Motor neuron (in vitro differentiated cells): ENCODE measurements around the gene UBE2D2. TPM values are rescaled to one million over a fixed set of nuclear protein-coding genes. Genes with fewer than 3 reads are reported as not detected.
A peak's percentile ranks its signal among the peaks of the same experiment; 100 is the strongest.
"Not testable (repeated sequence)": the region's sequence is repeated elsewhere in the genome, so short reads cannot be mapped to it uniquely, and the experiment has no call there.

Experiments
- ATAC-seq, 8 experiments: fragments of 200-7000 bp; cut with Tn5 transposase; replicated peaks in 6 of 8; 2 replicates each; pipeline ENCODE4 v1.8.0; 2021; ENCODE audit warnings: mild to moderate bottlenecking in 8 of 8, moderate library complexity in 8 of 8
- H3K27ac ChIP-seq, 2 donors: fragments of 250-450 bp; sonication (Bioruptor Pico); 2 replicates each; pipeline ENCODE4 v1.9.0; 2021; ENCODE audit warnings: antibody characterized with exemption in 2 of 2, mild to moderate bottlenecking in 2 of 2, moderate library complexity in 1 of 2
- H3K4me1 ChIP-seq, 2 donors: fragments of 250-450 bp; sonication (Bioruptor Pico); replicated peaks in 1 of 2; 2 replicates each; pipeline ENCODE4 v1.6.1; 2021; ENCODE audit warnings: antibody characterized with exemption in 2 of 2, mild to moderate bottlenecking in 2 of 2, moderate library complexity in 1 of 2
- H3K4me3 ChIP-seq, 5 donors: fragments of 250-450 bp; sonication (Bioruptor Pico); 2 replicates each; pipeline ENCODE4 v1.9.0; 2021; ENCODE audit warnings: antibody characterized with exemption in 5 of 5, mild to moderate bottlenecking in 5 of 5, moderate library complexity in 4 of 5
- WGBS, 10 experiments: fragments of 450-650 bp; shearing (Covaris generic); methylation state at CpG; one replicate each; pipeline ENCODE4 v1.0.0; 2022; 5-methylcytosine and 5-hydroxymethylcytosine counted together
- in situ Hi-C, 9 experiments: fragments of 400-800 bp; cut with MboI; loops; one replicate each; pipeline ENCODE4 v1.15.0; 2021; ENCODE audit warnings: low sequenced_read_pairs in 9 of 9, low pct_unique_long_range_greater_than_20kb in 2 of 9; ENCODE audit not compliant: unreplicated experiment in 9 of 9
- total RNA-seq, 8 experiments: library from RNA; unstranded; fragments of 300-600 nt; gene quantifications; 2 replicates each; pipeline versions ENCODE4 v1.2.3 to v1.2.4, GENCODE V29; 2022

The UBE2D2 gene
- total RNA-seq, 8 experiments from 2014 or later: 66.9 to 164 (median 102) TPM

GRCh38 chr5:139575751-139576150, 14.6 kb downstream of the UBE2D2 start:
- H3K4me3 ChIP-seq: no peak overlapping the region
- WGBS, 10 experiments: 83 to 100% (median 95%) methylated on average over 1 to 4 of the region's 4 CpGs; no CpG with 5 or more reads in 3 of the 10 experiments
- in situ Hi-C loops: no loop called here
- no peak overlapping the region for H3K27ac ChIP-seq
- ATAC-seq: no peak
- H3K4me1 ChIP-seq: no peaks in the 10 kb centered on the region

- peak in 1 of 8 experiments; percentile 36 for ATAC-seq
- Histone ChIP-seq H3K4me1 (no peaks in the 10 kb centered on the region), H3K4me3 (no peak overlapping the region), H3K27ac (no peak overlapping the region)
- WGBS, 10 experiments: 63 to 100% (median 90%) methylated on average over 1 to 5 of the region's 5 CpGs; no CpG with 5 or more reads in 1 of the 10 experiments
- in situ Hi-C loops: no loop called here
Observed at GRCh38 chr5:139577689-139578290, 16.7 kb downstream of the UBE2D2 start.

GRCh38 chr5:139578325-139578724, 17.2 kb downstream of the UBE2D2 start:
- Histone ChIP-seq H3K4me3 (no peak overlapping the region), H3K4me1 (no peaks in the 10 kb centered on the region), H3K27ac (no peak overlapping the region)
- in situ Hi-C loops: no loop called here
- no peak for ATAC-seq
- 50 to 100% (median 89%) methylated on average over 1 to 2 of the region's 2 CpGs; no CpG with 5 or more reads in 5 of the 10 experiments for WGBS, 10 experiments

GRCh38 chr5:139582181-139582580, 21.0 kb downstream of the UBE2D2 start:
- H3K4me1 ChIP-seq, in situ Hi-C loops, H3K27ac ChIP-seq, ATAC-seq, H3K4me3 ChIP-seq: not testable (repeated sequence)
- WGBS, 10 experiments: 85 to 100% (median 100%) methylated on average over 2 to 4 of the region's 5 CpGs; no CpG with 5 or more reads in 1 of the 10 experiments

GRCh38 chr5:139584137-139584536, 23.0 kb downstream of the UBE2D2 start:
- 80 to 100% (median 94%) methylated on average over 1 to 3 of the region's 3 CpGs for WGBS, 10 experiments
- in situ Hi-C loops: no loop called here
- Histone ChIP-seq H3K4me1 (no peaks in the 10 kb centered on the region), H3K27ac (no peak overlapping the region), H3K4me3 (no peak overlapping the region)
- no peak for ATAC-seq

GRCh38 chr5:139588116-139588515, 27.0 kb downstream of the UBE2D2 start:
- H3K4me1 ChIP-seq, ATAC-seq, in situ Hi-C loops, H3K27ac ChIP-seq, H3K4me3 ChIP-seq: not testable (repeated sequence)
- 40 to 100% (median 94%) methylated on average over 1 to 5 of the region's 5 CpGs; no CpG with 5 or more reads in 4 of the 10 experiments for WGBS, 10 experiments

- Histone ChIP-seq H3K4me3 (no peak overlapping the region), H3K4me1 (no peaks in the 10 kb centered on the region), H3K27ac (no peak overlapping the region)
- 80 to 100% (median 96%) methylated on average over 1 to 6 of the region's 6 CpGs; no CpG with 5 or more reads in 4 of the 10 experiments for WGBS, 10 experiments
- ATAC-seq: no peak
- in situ Hi-C loops: no loop called here
Observed at GRCh38 chr5:139588962-139589361, 27.8 kb downstream of the UBE2D2 start.

- peak in 2 of 8 experiments; percentile 21 to 57 for ATAC-seq
- no peak overlapping the region for H3K27ac ChIP-seq
Observed at GRCh38 chr5:139592289-139592688, 31.1 kb downstream of the UBE2D2 start.

GRCh38 chr5:139593076-139593475, 31.9 kb downstream of the UBE2D2 start:
- WGBS, 10 experiments: 60 to 100% (median 100%) methylated on average over 1 to 4 of the region's 8 CpGs; no CpG with 5 or more reads in 2 of the 10 experiments
- H3K4me1 ChIP-seq, in situ Hi-C loops, H3K27ac ChIP-seq, ATAC-seq, H3K4me3 ChIP-seq: not testable (repeated sequence)

More at GRCh38 chr5:139592289-139592688, 31.1 kb downstream of the UBE2D2 start:
- Histone ChIP-seq H3K4me1 (no peaks in the 10 kb centered on the region), H3K4me3 (no peak overlapping the region)
- in situ Hi-C loops: no loop called here
- WGBS, 10 experiments: 40 to 100% (median 89%) methylated on average over 1 to 3 of the region's 3 CpGs; no CpG with 5 or more reads in 1 of the 10 experiments

GRCh38 chr5:139593716-139594319, 32.7 kb downstream of the UBE2D2 start:
- WGBS, 10 experiments: 0 to 100% (median 92%) methylated on average over 1 to 3 of the region's 3 CpGs; no CpG with 5 or more reads in 1 of the 10 experiments
- Histone ChIP-seq H3K4me3 (no peak overlapping the region), H3K4me1 (no peaks in the 10 kb centered on the region), H3K27ac (no peak overlapping the region)
- ATAC-seq: no peak
- in situ Hi-C loops: no loop called here

GRCh38 chr5:139597134-139597533, 36.0 kb downstream of the UBE2D2 start:
- Histone ChIP-seq H3K27ac (no peak overlapping the region), H3K4me3 (no peak overlapping the region), H3K4me1 (no peaks in the 10 kb centered on the region)
- in situ Hi-C loops: no loop called here
- ATAC-seq: no peak

- WGBS, 10 experiments: 71 to 100% (median 100%) methylated on average over 1 to 4 of the region's 5 CpGs; no CpG with 5 or more reads in 3 of the 10 experiments
- H3K4me1 ChIP-seq, in situ Hi-C loops, H3K4me3 ChIP-seq, ATAC-seq, H3K27ac ChIP-seq: not testable (repeated sequence)
Observed at GRCh38 chr5:139598601-139598965, 37.4 kb downstream of the UBE2D2 start.

GRCh38 chr5:139600336-139600949, 39.3 kb downstream of the UBE2D2 start:
- no peaks in the 10 kb centered on the region for H3K4me1 ChIP-seq
- WGBS, 10 experiments: 74 to 97% (median 91%) methylated on average over 2 to 6 of the region's 7 CpGs; no CpG with 5 or more reads in 2 of the 10 experiments
- no peak overlapping the region for H3K27ac ChIP-seq
- in situ Hi-C loops: no loop called here
- no peak overlapping the region for H3K4me3 ChIP-seq
- ATAC-seq: no peak
